HepG2 (cell line): ENCODE results near the gene THRSP. TPM values are rescaled to one million over a fixed set of nuclear protein-coding genes. Genes with fewer than 3 reads are reported as not detected.

Source experiments
- DPF2 ChIP-seq: sonication (generic); formaldehyde crosslinking; IDR thresholded peaks from 2 replicates; pipeline ENCODE4 v1.4.0; 2020; ENCODE audit warnings: mild to moderate bottlenecking, low read depth, missing genetic modification reagents, borderline replicate concordance
- KDM5A ChIP-seq: fragments of 200-600 bp; sonication (generic); IDR thresholded peaks from 2 replicates; pipeline ENCODE4 v1.7.0; 2018; ENCODE audit warnings: antibody characterized with exemption, mild to moderate bottlenecking, low read length, borderline replicate concordance
- KLF13 ChIP-seq: sonication (generic); formaldehyde crosslinking; IDR thresholded peaks from 2 replicates; pipeline ENCODE4 v1.4.0; 2020; ENCODE audit warnings: mild to moderate bottlenecking, missing genetic modification reagents
- MAF1 ChIP-seq: sonication (generic); formaldehyde crosslinking; IDR thresholded peaks from 2 replicates; pipeline ENCODE4 v1.5.0; 2020; ENCODE audit warnings: missing genetic modification reagents, borderline replicate concordance
- NFE2L2 ChIP-seq: fragments of 150-350 bp; IDR thresholded peaks from 2 replicates; pipeline ENCODE4 v1.6.1; 2014; ENCODE audit warnings: low read length
- PAWR ChIP-seq: sonication (generic); formaldehyde crosslinking; IDR thresholded peaks from 2 replicates; pipeline ENCODE4 v1.4.0; 2020; ENCODE audit warnings: missing genetic modification reagents, mild to moderate bottlenecking, borderline replicate concordance
- RCOR2 ChIP-seq: IDR thresholded peaks from 2 replicates; pipeline ENCODE4 v1.6.1; 2016; ENCODE audit warnings: missing biosample characterization, missing genetic modification reagents
- SP5 ChIP-seq: IDR thresholded peaks from 2 replicates; pipeline ENCODE4 v1.6.1; 2016; ENCODE audit warnings: low read depth, borderline replicate concordance
- ZIK1 ChIP-seq: sonication (generic); formaldehyde crosslinking; IDR thresholded peaks from 2 replicates; pipeline ENCODE4 v1.5.0; 2020; ENCODE audit warnings: mild to moderate bottlenecking, low read depth, missing genetic modification reagents, borderline replicate concordance
- ZNF124 ChIP-seq: sonication (generic); formaldehyde crosslinking; IDR thresholded peaks from 2 replicates; pipeline ENCODE4 v1.4.0; 2020; ENCODE audit warnings: missing genetic modification reagents
- ZNF230 ChIP-seq: sonication (generic); formaldehyde crosslinking; IDR thresholded peaks from 2 replicates; pipeline ENCODE4 v1.4.0; 2020; ENCODE audit warnings: mild to moderate bottlenecking, missing genetic modification reagents
- ZNF589 ChIP-seq: sonication (generic); formaldehyde crosslinking; conservative IDR thresholded peaks from 2 replicates; pipeline ENCODE4 v1.8.0; 2022; ENCODE audit warnings: mild to moderate bottlenecking, moderate library complexity, missing genetic modification reagents
- ZNF678 ChIP-seq: sonication (generic); formaldehyde crosslinking; IDR thresholded peaks from 2 replicates; pipeline ENCODE4 v1.4.0; 2020; ENCODE audit warnings: mild to moderate bottlenecking, missing genetic modification reagents
- ZNF841 ChIP-seq: sonication (generic); formaldehyde crosslinking; IDR thresholded peaks from 2 replicates; pipeline ENCODE4 v1.8.1; 2023; ENCODE audit warnings: missing genetic modification reagents, borderline replicate concordance
- ZSCAN31 ChIP-seq: sonication (generic); formaldehyde crosslinking; IDR thresholded peaks from 2 replicates; pipeline ENCODE4 v1.5.0; 2020; ENCODE audit warnings: low read depth, mild to moderate bottlenecking, missing genetic modification reagents
- polyA plus RNA-seq, 8 experiments: library from polyadenylated mRNA; depleted of rRNA in 3 of 8; stranded (reverse) in 7 of 8; unstranded in 1 of 8; fragments of >200 nt; fragmentation: Illumina TruSeq in 4 of 8; extraction: Trizol in 4 of 8; gene quantifications; 2 replicates each; pipeline versions ENCODE4 v1.2.1 to v1.2.3, GENCODE V29; 2011 to 2016; ENCODE audit warnings: low read depth in 4 of 8, missing spikeins in 1 of 8, mixed read lengths in 1 of 8; ENCODE audit not compliant: insufficient read depth in 1 of 8
- total RNA-seq, 5 experiments: library from RNA; depleted of rRNA; stranded (reverse); fragments of >200 nt; fragmentation: Illumina TruSeq; extraction: Trizol; gene quantifications; 2 replicates each; pipeline ENCODE4 v1.2.3, GENCODE V29; 2016; ENCODE audit warnings: low read depth in 1 of 5
- TF ChIP-seq, protein P1 (sequence below): sonication (generic); formaldehyde crosslinking; IDR thresholded peaks from 2 replicates; pipeline ENCODE4 v1.4.0; 2020; ENCODE audit warnings: missing genetic modification reagents
- TF ChIP-seq, protein P2 (sequence below): sonication (generic); formaldehyde crosslinking; IDR thresholded peaks from 2 replicates; pipeline ENCODE4 v1.5.0; 2020; ENCODE audit warnings: missing genetic modification reagents, mild to moderate bottlenecking, borderline replicate concordance
- TF ChIP-seq, protein P3 (sequence below): sonication (generic); formaldehyde crosslinking; IDR thresholded peaks from 2 replicates; pipeline ENCODE4 v1.4.0; 2020; ENCODE audit warnings: low read depth, missing genetic modification reagents
- TF ChIP-seq, protein P4 (sequence below): sonication (generic); formaldehyde crosslinking; IDR thresholded peaks from 2 replicates; pipeline ENCODE4 v1.4.0; 2020; ENCODE audit warnings: mild to moderate bottlenecking, missing genetic modification reagents, borderline replicate concordance
- TF ChIP-seq, protein P5 (sequence below): sonication (generic); formaldehyde crosslinking; IDR thresholded peaks from 2 replicates; pipeline ENCODE4 v1.4.0; 2020; ENCODE audit warnings: mild to moderate bottlenecking, missing genetic modification reagents

THRSP gene
- total and polyA plus RNA-seq, 2 of the 13 experiments (the other 11 are each of a cell fraction or from before 2014, with no cell fraction given), result 0.13 to 0.58 TPM

DNA sequence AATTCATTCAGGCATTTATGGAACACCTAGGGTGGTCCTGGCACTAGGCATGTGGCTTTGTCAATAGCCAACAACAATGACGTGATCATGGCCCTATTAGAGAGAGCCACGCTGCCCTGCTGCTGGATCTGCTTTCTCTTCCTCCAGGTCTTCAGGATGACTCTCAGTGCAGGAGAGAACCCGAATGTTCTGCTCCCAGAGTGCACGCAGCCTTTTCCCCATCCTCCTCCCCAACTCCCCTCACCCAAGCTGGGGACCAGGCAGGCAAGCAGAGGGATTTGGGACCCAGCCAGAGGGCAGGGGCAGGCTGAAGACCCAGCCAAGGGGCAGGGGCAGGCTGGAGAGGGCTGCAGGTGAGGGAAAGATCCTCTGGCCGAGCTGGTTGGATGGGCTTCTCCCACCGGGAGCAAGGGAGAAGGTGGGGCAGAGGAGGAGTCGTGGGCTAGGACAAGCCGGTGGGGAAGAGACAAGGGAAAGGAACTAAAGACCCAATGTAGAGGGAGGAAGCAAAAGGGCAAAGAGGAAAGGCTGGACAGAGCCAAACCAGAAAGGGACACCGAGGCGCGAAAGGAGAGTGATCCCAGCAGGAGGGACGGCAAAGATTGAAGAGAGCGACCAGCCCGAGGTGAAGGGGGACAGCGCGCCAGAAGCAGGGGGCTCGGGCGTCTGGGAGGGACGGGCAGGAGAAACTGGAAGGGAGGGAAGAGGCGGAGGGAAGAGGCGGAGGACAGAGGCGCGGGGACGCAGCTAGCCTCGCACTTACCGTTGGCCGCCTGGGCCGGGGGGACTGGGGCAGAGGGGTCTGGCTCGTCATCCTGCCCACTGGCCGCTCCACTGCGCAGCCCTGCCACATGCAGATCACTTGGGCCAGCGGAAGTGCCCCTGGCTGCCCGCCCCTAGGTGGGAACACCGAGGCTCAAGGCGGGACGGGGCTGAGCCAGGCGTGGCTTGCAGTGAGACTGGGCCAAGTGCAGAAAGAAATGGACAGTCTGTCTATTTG lies 41.0 kb upstream of the THRSP start, which contains the start of gene KCTD14 (continued):
- TF ChIP-seq, protein P1, sequence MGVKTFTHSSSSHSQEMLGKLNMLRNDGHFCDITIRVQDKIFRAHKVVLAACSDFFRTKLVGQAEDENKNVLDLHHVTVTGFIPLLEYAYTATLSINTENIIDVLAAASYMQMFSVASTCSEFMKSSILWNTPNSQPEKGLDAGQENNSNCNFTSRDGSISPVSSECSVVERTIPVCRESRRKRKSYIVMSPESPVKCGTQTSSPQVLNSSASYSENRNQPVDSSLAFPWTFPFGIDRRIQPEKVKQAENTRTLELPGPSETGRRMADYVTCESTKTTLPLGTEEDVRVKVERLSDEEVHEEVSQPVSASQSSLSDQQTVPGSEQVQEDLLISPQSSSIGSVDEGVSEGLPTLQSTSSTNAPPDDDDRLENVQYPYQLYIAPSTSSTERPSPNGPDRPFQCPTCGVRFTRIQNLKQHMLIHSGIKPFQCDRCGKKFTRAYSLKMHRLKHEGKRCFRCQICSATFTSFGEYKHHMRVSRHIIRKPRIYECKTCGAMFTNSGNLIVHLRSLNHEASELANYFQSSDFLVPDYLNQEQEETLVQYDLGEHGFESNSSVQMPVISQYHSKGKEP (CRISPR knock-in tag), result no peak
- no peak for TF ChIP-seq ZSCAN31
- 0 out of 2 replicates have a peak, but pooled peaks have one; percentile 63 for TF ChIP-seq ZIK1 (CRISPR knock-in tag)
- TF ChIP-seq, protein P2, sequence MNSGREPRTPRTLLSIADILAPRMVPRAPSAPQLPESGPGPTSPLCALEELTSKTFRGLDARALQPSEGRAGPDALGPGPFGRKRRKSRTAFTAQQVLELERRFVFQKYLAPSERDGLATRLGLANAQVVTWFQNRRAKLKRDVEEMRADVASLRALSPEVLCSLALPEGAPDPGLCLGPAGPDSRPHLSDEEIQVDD, result 0 out of 2 replicates have a peak, but pooled peaks have one; percentile 77
- TF ChIP-seq NFE2L2, result no peak
- TF ChIP-seq ZNF589 (CRISPR knock-in tag), result 0 out of 2 replicates have a peak, but pooled peaks have one; percentile 53
- TF ChIP-seq RCOR2 (CRISPR knock-in tag), result no peak
- TF ChIP-seq DPF2, result no peak
- TF ChIP-seq PAWR (CRISPR knock-in tag), result no peak
- TF ChIP-seq, protein P3, sequence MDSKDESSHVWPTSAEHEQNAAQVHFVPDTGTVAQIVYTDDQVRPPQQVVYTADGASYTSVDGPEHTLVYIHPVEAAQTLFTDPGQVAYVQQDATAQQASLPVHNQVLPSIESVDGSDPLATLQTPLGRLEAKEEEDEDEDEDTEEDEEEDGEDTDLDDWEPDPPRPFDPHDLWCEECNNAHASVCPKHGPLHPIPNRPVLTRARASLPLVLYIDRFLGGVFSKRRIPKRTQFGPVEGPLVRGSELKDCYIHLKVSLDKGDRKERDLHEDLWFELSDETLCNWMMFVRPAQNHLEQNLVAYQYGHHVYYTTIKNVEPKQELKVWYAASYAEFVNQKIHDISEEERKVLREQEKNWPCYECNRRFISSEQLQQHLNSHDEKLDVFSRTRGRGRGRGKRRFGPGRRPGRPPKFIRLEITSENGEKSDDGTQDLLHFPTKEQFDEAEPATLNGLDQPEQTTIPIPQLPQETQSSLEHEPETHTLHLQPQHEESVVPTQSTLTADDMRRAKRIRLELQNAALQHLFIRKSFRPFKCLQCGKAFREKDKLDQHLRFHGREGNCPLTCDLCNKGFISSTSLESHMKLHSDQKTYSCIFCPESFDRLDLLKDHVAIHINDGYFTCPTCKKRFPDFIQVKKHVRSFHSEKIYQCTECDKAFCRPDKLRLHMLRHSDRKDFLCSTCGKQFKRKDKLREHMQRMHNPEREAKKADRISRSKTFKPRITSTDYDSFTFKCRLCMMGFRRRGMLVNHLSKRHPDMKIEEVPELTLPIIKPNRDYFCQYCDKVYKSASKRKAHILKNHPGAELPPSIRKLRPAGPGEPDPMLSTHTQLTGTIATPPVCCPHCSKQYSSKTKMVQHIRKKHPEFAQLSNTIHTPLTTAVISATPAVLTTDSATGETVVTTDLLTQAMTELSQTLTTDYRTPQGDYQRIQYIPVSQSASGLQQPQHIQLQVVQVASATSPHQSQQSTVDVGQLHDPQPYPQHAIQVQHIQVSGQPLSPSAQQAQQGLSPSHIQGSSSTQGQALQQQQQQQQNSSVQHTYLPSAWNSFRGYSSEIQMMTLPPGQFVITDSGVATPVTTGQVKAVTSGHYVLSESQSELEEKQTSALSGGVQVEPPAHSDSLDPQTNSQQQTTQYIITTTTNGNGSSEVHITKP (CRISPR knock-in tag), result peak; percentile 57; the same call in 1 of the 2 replicates
- TF ChIP-seq ZNF124 (CRISPR knock-in tag), result 0 out of 2 replicates have a peak, but pooled peaks have one; percentile 33
- TF ChIP-seq ZNF678, result peak; percentile 78; the same call in 1 of the 2 replicates
- no peak for TF ChIP-seq KDM5A
- peak; percentile 35; the same call in 1 of the 2 replicates for TF ChIP-seq SP5 (CRISPR knock-in tag)
- TF ChIP-seq, protein P4, sequence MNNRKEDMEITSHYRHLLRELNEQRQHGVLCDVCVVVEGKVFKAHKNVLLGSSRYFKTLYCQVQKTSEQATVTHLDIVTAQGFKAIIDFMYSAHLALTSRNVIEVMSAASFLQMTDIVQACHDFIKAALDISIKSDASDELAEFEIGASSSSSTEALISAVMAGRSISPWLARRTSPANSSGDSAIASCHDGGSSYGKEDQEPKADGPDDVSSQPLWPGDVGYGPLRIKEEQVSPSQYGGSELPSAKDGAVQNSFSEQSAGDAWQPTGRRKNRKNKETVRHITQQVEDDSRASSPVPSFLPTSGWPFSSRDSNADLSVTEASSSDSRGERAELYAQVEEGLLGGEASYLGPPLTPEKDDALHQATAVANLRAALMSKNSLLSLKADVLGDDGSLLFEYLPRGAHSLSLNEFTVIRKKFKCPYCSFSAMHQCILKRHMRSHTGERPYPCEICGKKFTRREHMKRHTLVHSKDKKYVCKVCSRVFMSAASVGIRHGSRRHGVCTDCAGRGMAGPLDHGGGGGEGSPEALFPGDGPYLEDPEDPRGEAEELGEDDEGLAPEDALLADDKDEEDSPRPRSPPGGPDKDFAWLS (CRISPR knock-in tag), result 0 out of 2 replicates have a peak, but pooled peaks have one; percentile 69
- no peak for TF ChIP-seq KLF13 (CRISPR knock-in tag)
- TF ChIP-seq, protein P5, sequence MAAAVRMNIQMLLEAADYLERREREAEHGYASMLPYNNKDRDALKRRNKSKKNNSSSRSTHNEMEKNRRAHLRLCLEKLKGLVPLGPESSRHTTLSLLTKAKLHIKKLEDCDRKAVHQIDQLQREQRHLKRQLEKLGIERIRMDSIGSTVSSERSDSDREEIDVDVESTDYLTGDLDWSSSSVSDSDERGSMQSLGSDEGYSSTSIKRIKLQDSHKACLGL (CRISPR knock-in tag), result no peak
- no peak for TF ChIP-seq ZNF841 (CRISPR knock-in tag)
- TF ChIP-seq ZNF230 (CRISPR knock-in tag), result peak; percentile 88
- no peak for TF ChIP-seq MAF1 (CRISPR knock-in tag)
